ENCODE data around the gene MEG3. TPM values are rescaled to one million over a fixed set of nuclear protein-coding genes. Genes with fewer than 3 reads are reported as not detected.

MEG3 gene
- total and polyA plus RNA-seq, 2 experiments from 2014 or later, result not detected

DNA sequence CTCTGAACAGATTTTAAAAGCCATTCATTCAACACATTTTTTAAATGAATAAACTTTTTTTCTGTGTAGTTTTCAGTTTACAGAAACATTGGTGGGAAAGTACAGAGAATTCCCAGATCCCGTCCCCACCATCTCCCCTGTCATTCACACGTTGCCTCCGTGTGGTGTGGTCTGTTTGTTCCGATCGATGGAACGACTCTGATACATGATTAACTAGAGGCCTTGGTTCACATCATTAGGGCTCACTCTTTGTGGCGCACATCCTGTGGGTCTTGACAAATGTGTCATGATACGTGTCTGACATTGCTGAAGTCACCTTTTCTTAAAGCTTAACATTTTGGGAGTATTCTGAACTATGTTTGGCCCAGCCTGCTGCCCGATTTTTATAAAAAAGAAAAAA is 18.5 kb downstream of the MEG3 start:
- Histone ChIP-seq H3K4me1 (ENCODE audit: low read depth) (peaks cover 9% of the 10 kb centered on the region), H3K36me3 (no peaks in the 10 kb centered on the region), H3K27me3 (no peaks in the 10 kb centered on the region), H3K4me3 (no peak overlapping the region), H3K27ac (no peak overlapping the region), H3K9me3 (ENCODE audit: low read depth) (no peaks in the 10 kb centered on the region)
- TF ChIP-seq, protein P1, sequence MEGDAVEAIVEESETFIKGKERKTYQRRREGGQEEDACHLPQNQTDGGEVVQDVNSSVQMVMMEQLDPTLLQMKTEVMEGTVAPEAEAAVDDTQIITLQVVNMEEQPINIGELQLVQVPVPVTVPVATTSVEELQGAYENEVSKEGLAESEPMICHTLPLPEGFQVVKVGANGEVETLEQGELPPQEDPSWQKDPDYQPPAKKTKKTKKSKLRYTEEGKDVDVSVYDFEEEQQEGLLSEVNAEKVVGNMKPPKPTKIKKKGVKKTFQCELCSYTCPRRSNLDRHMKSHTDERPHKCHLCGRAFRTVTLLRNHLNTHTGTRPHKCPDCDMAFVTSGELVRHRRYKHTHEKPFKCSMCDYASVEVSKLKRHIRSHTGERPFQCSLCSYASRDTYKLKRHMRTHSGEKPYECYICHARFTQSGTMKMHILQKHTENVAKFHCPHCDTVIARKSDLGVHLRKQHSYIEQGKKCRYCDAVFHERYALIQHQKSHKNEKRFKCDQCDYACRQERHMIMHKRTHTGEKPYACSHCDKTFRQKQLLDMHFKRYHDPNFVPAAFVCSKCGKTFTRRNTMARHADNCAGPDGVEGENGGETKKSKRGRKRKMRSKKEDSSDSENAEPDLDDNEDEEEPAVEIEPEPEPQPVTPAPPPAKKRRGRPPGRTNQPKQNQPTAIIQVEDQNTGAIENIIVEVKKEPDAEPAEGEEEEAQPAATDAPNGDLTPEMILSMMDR (IDR thresholded peaks at IDR 0.05; ENCODE audit: low read depth, low read length), result no peak
- no peak for DNase-seq (ENCODE audit: low read depth in 1 of 2, low spot score in 1 of 2)

DNA sequence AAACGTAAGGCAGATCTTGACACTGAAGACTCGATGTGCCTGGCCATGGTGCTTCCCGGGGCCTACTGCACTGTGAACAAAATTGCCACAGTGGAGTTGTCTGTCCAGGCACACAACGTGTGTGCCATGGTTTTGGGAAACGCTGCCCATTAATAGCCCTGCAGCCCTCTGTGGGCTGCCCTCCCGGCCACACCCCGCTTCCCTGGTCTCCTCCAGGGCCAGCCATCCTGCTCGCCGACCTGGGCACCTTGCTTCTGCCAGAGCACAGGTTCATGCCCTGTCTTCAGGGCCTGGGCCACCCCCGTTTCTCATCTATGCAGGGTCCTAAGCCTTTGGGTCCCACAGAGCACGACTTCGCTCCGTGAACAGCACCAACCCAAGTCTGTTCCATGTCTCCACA is 18.9 kb downstream of the MEG3 start:
- Histone ChIP-seq H3K4me3 (no peak overlapping the region), H3K27me3 (no peaks in the 10 kb centered on the region), H3K36me3 (no peaks in the 10 kb centered on the region), H3K9me3 (ENCODE audit: low read depth) (no peaks in the 10 kb centered on the region), H3K4me1 (ENCODE audit: low read depth) (peaks cover 6% of the 10 kb centered on the region), H3K27ac (no peak overlapping the region)
- TF ChIP-seq, protein P1 (IDR thresholded peaks at IDR 0.05; ENCODE audit: low read depth, low read length), result no peak
- DNase-seq (ENCODE audit: low read depth in 1 of 2, low spot score in 1 of 2), result no peak

DNA sequence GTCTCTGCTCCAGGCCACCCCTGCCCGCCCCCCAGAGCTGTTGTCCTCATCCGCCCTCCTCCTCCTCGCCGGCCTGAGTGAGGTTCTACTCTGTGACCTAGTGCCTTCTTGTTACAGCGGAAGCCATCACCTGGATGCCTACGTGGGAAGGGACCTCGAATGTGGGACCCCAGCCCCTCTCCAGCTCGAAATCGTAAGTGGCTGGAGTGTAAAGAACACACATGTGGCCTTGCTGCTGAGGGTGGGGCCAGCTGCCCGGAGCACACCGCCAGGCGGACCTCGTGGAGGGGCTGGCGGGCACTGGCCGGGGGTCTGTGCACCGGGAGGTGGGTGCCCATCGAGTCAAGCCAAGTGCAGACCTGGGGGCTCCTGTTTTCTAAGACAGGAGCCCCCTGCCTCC is 19.4 kb downstream of the MEG3 start:
- Histone ChIP-seq H3K27me3 (no peaks in the 10 kb centered on the region), H3K4me1 (ENCODE audit: low read depth) (peaks cover 2% of the 10 kb centered on the region), H3K27ac (no peak overlapping the region), H3K4me3 (no peak overlapping the region), H3K9me3 (ENCODE audit: low read depth) (no peaks in the 10 kb centered on the region), H3K36me3 (no peaks in the 10 kb centered on the region)
- no peak for DNase-seq (ENCODE audit: low read depth in 1 of 2, low spot score in 1 of 2)
- TF ChIP-seq, protein P1 (IDR thresholded peaks at IDR 0.05; ENCODE audit: low read depth, low read length), result no peak

DNA sequence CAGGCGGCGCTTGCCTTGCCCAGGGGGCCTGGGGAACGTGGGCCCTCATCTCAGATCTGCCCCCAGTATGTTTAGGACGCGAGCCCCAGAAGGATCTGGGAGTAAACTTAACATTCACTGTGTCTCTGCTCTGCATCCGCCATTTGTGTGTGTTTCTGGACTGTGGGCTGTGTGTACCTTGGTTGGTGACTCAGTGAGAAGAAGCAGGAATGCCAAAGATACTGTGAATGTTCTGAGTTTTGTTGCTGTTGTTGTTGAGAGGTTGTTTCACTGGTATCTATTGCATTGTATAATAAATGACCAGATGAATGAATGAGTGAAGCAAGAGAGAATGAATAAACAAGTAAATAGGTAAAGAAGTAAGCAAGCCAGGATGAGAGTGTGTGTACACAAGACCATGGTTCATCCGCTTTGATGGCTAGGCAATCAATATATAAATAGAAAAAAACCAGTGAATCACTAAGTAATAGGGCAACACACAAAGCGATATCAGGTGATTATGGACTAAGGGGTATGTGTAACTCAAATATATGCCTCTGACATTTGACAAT is 20.5 kb downstream of the MEG3 start:
- Histone ChIP-seq H3K36me3 (no peaks in the 10 kb centered on the region), H3K4me1 (ENCODE audit: low read depth) (no peaks in the 10 kb centered on the region), H3K27ac (no peak overlapping the region), H3K4me3 (no peak overlapping the region), H3K27me3 (no peaks in the 10 kb centered on the region), H3K9me3 (ENCODE audit: low read depth) (no peaks in the 10 kb centered on the region)
- TF ChIP-seq, protein P1 (IDR thresholded peaks at IDR 0.05; ENCODE audit: low read depth, low read length), result no peak
- DNase-seq (ENCODE audit: low read depth in 1 of 2, low spot score in 1 of 2), result no peak

DNA sequence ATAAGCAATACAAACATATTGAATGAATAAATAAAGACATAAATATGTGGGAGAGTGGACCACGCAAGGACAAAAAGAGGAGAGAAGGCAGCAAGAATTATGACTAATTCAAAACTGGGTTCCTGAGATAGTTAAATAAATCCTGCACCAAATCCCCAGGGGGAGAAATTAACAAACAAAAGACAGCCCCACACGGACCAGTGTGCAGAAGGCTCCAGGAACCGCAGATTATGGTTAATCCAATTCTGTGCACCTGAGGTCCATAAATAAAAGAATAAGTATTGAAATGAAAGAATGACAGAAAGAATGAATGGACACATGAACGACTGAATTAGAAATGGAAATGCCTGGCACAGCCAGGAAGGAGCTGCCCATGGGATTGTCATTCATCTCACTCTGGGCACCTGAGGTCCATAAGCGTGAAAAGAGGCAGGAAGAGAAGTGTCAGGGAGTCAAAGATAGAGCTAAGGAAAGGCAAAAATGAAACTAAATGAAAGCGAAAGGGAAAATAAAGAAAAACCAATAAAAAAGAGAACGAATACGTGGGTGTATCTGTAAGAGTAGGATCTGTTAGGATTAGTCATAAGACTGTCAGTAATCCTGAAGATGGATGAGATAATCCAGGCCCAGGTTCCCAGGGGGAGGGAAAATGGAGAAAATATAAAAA is 23.3 kb downstream of the MEG3 start:
- DNase-seq (ENCODE audit: low read depth in 1 of 2, low spot score in 1 of 2), result no peak
- Histone ChIP-seq H3K27me3 (no peaks in the 10 kb centered on the region), H3K36me3 (no peaks in the 10 kb centered on the region), H3K4me3 (no peak overlapping the region), H3K9me3 (ENCODE audit: low read depth) (no peaks in the 10 kb centered on the region), H3K27ac (no peak overlapping the region), H3K4me1 (ENCODE audit: low read depth) (no peaks in the 10 kb centered on the region)
- TF ChIP-seq, protein P1 (IDR thresholded peaks at IDR 0.05; ENCODE audit: low read depth, low read length), result no peak

Measured in cardiac muscle cell (in vitro differentiated cells and primary cell).